OCI-LY7 (cell line): ENCODE results near the gene OLFM1. TPM values are rescaled to one million over a fixed set of nuclear protein-coding genes. Genes with fewer than 3 reads are reported as not detected.
"Not testable (repeated sequence)": the region's sequence is repeated elsewhere in the genome, so short reads cannot be mapped to it uniquely, and the experiment has no call there.

Experiments
- BruUV-seq: library from RNA; stranded (reverse); fragments of 400-500 nt; replicated peaks from 2 replicates; lab custom pipeline; 2021; lab: Mats Ljungman, UMichigan
- CTCF ChIA-PET: fragments of 300-600 bp; sonication (Branson Sonifier 250); formaldehyde crosslinking; loops from one replicate; lab custom pipeline; 2022; ENCODE audit warnings: antibody characterized with exemption; ENCODE audit not compliant: unreplicated experiment; lab: Charles Lee
- POLR2A ChIA-PET: fragments of 300-600 bp; sonication (Branson Sonifier 250); formaldehyde crosslinking; loops from one replicate; lab custom pipeline; 2022; ENCODE audit warnings: antibody characterized with exemption; lab: Charles Lee
- DNase-seq: peaks from one replicate; pipeline ENCODE4 v3.0.0-alpha.2; 2015; ENCODE audit warnings: low spot score
- H2AFZ ChIP-seq: fragments of 200-600 bp; sonication (generic), shearing (Covaris generic); 2 replicates; pipeline ENCODE4 v1.6.1; 2014; ENCODE audit warnings: mild to moderate bottlenecking, antibody characterized with exemption, low read length, moderate library complexity
- H3K27ac ChIP-seq: fragments of 200-600 bp; sonication (generic); 2 replicates; pipeline ENCODE4 v1.5.1; 2014; ENCODE audit warnings: mixed run types, low read depth, mild to moderate bottlenecking, moderate library complexity, low read length, inconsistent platforms; ENCODE audit not compliant: poor library complexity, severe bottlenecking
- H3K36me3 ChIP-seq: fragments of 200-600 bp; sonication (generic); 2 replicates; pipeline ENCODE4 v1.6.1; 2014; ENCODE audit warnings: mild to moderate bottlenecking, antibody characterized with exemption, low read length, moderate library complexity, mixed read lengths; ENCODE audit not compliant: insufficient read depth
- H3K4me1 ChIP-seq: fragments of 200-600 bp; sonication (generic); 2 replicates; pipeline ENCODE4 v1.5.1; 2014; ENCODE audit warnings: mild to moderate bottlenecking, low read length; ENCODE audit not compliant: insufficient read depth, poor library complexity, severe bottlenecking
- H3K4me2 ChIP-seq: fragments of 200-600 bp; sonication (generic); 2 replicates; pipeline ENCODE4 v1.6.1; 2014; ENCODE audit warnings: mild to moderate bottlenecking, low read length
- H3K4me3 ChIP-seq: fragments of 200-600 bp; sonication (generic); 2 replicates; pipeline ENCODE4 v1.5.1; 2014; ENCODE audit warnings: mild to moderate bottlenecking, low read depth, low read length; ENCODE audit not compliant: poor library complexity, severe bottlenecking
- H3K79me2 ChIP-seq: fragments of 200-600 bp; sonication (generic); 2 replicates; pipeline ENCODE4 v1.6.1; 2016; ENCODE audit warnings: low read depth, mild to moderate bottlenecking, low read length, moderate library complexity, mixed read lengths; ENCODE audit not compliant: insufficient read depth
- H3K9me2 ChIP-seq: fragments of 200-600 bp; sonication (generic); 2 replicates; pipeline ENCODE4 v1.6.1; 2016; ENCODE audit warnings: mild to moderate bottlenecking, low read length, mixed read lengths; ENCODE audit not compliant: insufficient read depth
- H3K9me3 ChIP-seq: fragments of 200-600 bp; sonication (generic); 2 replicates; pipeline ENCODE4 v1.6.1; 2014; ENCODE audit warnings: mild to moderate bottlenecking, mixed run types, low read length, mixed read lengths
- H4K20me1 ChIP-seq: fragments of 200-600 bp; sonication (generic); 2 replicates; pipeline ENCODE4 v1.6.1; 2014; ENCODE audit warnings: mild to moderate bottlenecking, antibody characterized with exemption, low read length, moderate library complexity, mixed read lengths; ENCODE audit not compliant: insufficient read depth
- CTCF ChIP-seq: fragments of 200-600 bp; sonication (generic); conservative IDR thresholded peaks from 2 replicates; pipeline ENCODE4 v1.5.1; 2014; ENCODE audit warnings: mild to moderate bottlenecking, antibody characterized with exemption, low read length, moderate library complexity, mixed read lengths
- EZH2phosphoT487 ChIP-seq: fragments of 200-600 bp; sonication (generic); IDR thresholded peaks from 2 replicates; pipeline ENCODE4 v1.6.1; 2018; ENCODE audit warnings: low read depth, borderline replicate concordance, mild to moderate bottlenecking, mixed run types, antibody characterized with exemption, low read length, moderate library complexity, mixed read lengths
- intact Hi-C: fragments of 100-400 bp; cut with micrococcal nuclease; formaldehyde crosslinking; loops from one replicate; pipeline ENCODE4 v1.10.0; 2022; ENCODE audit not compliant: unreplicated experiment
- total RNA-seq, 2 experiments: library from RNA; depleted of rRNA in 1 of 2; stranded (reverse); fragments of >200 nt in 1 of 2; shearing (Covaris generic) in 1 of 2; gene quantifications; 2 replicates each; pipeline ENCODE4 v1.2.3, GENCODE V29; 2014 to 2022

OLFM1 gene
- total RNA-seq, 2 experiments from 2014 or later: not detected

- no peak overlapping the region for H3K4me2 ChIP-seq
- no TSS peak for BruUV-seq
- TF ChIP-seq EZH2phosphoT487 (no peak), CTCF (no peak)
- no peaks in the 10 kb centered on the region for H3K9me3 ChIP-seq
- H2AFZ ChIP-seq: no peak overlapping the region
- H3K4me1 ChIP-seq: no peaks in the 10 kb centered on the region
- no peak overlapping the region for H3K27ac ChIP-seq
- intact Hi-C loops: no loop called here
- POLR2A ChIA-PET: no interaction called here
- CTCF ChIA-PET: interaction anchor here (0.5 kb wide), 1 partner anchor 1272 kb away, joined by 3 read pairs; no protein-coding TSS in a partner anchor
- no peaks in the 10 kb centered on the region for H3K9me2 ChIP-seq
- DNase-seq: no peak
- H3K4me3 ChIP-seq: no peak overlapping the region
- H4K20me1 ChIP-seq: no peaks in the 10 kb centered on the region
- H3K79me2 ChIP-seq: no peaks in the 10 kb centered on the region
- H3K36me3 ChIP-seq: no peaks in the 10 kb centered on the region
Observed at GRCh38 chr9:135110416-135110815, 22.9 kb downstream of the OLFM1 start.

GRCh38 chr9:135111600-135111999, 24.1 kb downstream of the OLFM1 start:
- BruUV-seq, H3K79me2 ChIP-seq, POLR2A ChIA-PET, H3K36me3 ChIP-seq, DNase-seq, H3K4me1 ChIP-seq, H3K9me2 ChIP-seq, intact Hi-C loops, CTCF ChIA-PET, H4K20me1 ChIP-seq, H3K27ac ChIP-seq, H2AFZ ChIP-seq, H3K4me2 ChIP-seq, H3K9me3 ChIP-seq, H3K4me3 ChIP-seq: not testable (repeated sequence)

GRCh38 chr9:135116371-135116770, 28.9 kb downstream of the OLFM1 start:
- no peak overlapping the region for H3K4me2 ChIP-seq
- DNase-seq: no peak
- H3K36me3 ChIP-seq: no peaks in the 10 kb centered on the region
- POLR2A ChIA-PET: no interaction called here
- no peaks in the 10 kb centered on the region for H3K79me2 ChIP-seq
- no peak overlapping the region for H3K4me3 ChIP-seq
- BruUV-seq: no TSS peak
- no peak overlapping the region for H3K27ac ChIP-seq
- intact Hi-C loops: no loop called here
- TF ChIP-seq EZH2phosphoT487: no peak
- TF ChIP-seq CTCF: no peak
- H3K9me3 ChIP-seq: no peaks in the 10 kb centered on the region
- no peak overlapping the region for H2AFZ ChIP-seq
- no peaks in the 10 kb centered on the region for H3K9me2 ChIP-seq
- no peaks in the 10 kb centered on the region for H4K20me1 ChIP-seq
- H3K4me1 ChIP-seq: no peaks in the 10 kb centered on the region
- CTCF ChIA-PET: interaction anchor here (0.6 kb wide), 1 partner anchor 24 kb away, joined by 3 read pairs; no protein-coding TSS in a partner anchor
